ENCODE results near the gene ADM.

Gene ADM

DNA sequence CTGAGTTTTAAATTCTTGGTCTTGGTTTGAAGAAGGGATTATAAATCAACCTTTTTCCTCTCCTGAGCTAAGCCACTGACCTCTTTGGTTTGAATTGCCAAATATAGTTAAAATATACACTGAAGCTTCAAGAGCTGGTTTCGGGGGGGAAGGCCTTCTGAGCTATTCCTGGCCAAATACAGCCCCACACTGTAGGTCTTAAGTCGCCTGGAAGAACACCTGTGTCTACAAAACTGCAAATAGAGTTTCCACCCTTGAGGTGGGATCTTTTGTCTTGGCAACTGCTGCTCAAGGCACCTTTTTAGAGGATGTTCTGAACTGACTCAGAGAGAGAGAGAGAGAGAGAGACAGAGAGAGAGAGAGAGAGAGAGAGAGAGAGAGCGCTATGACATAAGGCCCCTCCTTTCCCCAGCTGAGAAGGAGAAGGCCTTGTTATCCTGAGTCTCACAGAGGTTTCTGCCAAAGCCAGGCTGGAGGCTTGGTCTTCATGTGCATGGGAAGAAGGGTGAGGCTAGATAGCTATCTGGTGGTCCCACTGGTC is 5.5 kb downstream of the ADM start:
- DNase-seq = no peak

DNA sequence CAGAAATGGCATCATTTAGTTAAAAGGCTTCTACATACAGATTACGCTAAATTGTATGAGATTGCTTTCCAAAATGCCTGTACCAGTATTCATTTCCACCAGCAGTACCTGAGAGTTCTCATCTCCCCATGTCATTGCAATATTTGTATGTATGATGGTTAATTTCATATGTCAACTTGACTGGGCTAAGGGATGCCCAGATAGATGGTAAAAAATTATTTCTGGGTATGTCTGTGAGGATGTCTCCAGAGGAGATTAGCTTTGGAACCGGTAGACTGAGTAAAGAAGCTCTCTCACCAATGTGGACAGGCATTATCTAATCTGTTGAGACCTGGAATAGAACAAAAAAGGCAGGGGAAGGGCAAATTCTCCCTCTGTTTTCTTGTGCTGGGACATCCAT is 6.9 kb downstream of the ADM start:
- DNase-seq = no peak

- DNase-seq = no peak
These were observed 9.6 kb downstream of the ADM start for GRCh38 chr11:10314199-10315072.

- no peak for DNase-seq
These were observed 10.2 kb downstream of the ADM start for GRCh38 chr11:10315083-10315482.

- no peak for DNase-seq
These were observed 12.4 kb downstream of the ADM start for GRCh38 chr11:10317151-10317755.

- no peak for DNase-seq
These were observed 13.1 kb downstream of the ADM start for GRCh38 chr11:10317776-10318526.

DNA sequence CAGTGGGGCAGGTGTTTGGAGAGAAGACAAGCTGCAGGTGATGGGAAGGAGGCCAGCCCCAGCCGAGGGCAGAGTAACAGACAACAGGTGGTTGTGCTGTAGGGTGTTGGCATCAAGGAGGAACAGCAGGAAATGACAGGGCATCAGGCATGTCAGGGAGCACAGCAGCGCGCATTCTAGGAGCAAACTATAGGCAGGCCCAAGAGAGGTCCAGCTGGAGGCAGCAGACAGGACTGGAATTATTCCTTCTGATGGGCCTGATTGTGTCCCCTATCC is 13.6 kb downstream of the ADM start:
- no peak for DNase-seq

DNA sequence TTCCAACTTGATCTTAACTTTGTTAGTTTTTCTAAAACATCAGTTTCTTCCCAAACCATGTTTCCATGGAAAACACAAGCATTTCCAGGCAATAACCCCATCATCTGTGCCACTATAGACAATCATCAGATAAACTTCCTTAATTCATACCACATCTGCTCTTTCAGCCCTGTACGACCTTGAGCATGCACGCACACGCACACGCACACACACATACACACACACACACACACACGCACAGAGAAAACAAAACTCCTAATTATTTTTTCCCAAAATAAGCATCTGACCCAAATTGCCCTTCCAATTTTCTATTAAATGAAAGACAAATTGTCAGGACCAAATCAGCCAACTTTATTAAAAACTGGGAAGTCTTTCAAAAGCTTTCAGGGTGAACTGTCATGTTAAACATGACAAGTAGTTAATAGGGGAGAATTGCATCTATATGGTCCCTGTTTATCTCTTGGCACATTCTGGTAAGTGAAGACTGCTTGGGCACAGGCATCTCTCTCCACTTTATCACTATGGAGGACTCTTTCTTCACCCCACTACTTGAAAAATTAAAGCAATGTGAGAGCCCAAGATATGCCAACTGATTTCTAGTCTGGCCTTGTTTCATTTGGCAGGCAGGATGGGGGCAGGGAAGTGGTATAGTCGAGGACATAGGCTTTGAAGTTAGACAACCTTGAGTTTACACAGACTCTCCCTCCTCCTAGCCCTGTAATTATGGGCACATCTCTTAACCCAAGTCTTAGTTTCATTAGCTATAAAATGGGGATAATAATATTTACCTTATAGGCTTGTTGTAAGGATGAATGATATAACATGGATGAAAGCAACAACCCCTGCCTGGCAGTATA is 15.1 kb downstream of the ADM start:
- DNase-seq = no peak

DNA sequence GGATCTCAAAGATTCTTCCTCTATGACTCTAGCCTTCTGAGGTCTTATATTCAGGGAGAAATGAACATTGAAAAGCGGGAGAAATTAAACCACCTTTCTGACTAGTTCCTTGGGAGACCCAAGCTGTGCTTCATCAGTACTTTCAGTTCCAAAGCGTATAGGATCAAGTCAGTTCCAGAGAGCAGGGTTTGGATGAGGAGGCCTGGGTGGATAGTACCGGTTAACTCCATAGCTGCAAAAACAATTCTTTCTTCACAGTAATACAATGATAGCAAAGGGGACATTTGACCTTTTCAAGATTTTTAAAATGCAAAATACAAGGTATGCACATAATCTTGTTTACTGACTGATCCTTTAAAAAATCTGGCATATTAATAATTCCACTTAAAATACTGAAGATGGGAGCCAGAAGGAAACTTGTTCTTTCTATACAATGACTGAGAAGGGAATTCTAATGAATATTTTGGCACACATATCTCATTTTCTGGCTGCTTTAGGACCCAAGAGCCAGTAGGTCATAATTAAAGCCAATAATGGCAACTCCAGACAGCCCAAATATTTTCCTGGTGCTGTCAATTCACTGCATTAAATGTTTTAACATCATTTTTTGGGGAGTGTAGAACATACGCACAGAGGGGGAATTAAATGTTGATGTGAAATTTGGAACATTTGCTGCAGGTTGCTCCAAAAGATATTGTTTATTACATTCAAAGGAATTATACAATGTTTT is 16.0 kb downstream of the ADM start:
- no peak for DNase-seq

GRCh38 chr11:10322401-10322800 is 17.5 kb downstream of the ADM start:
- DNase-seq = no peak

GRCh38 chr11:10322830-10323792 is 18.2 kb downstream of the ADM start:
- DNase-seq = peak; percentile 62

DNA sequence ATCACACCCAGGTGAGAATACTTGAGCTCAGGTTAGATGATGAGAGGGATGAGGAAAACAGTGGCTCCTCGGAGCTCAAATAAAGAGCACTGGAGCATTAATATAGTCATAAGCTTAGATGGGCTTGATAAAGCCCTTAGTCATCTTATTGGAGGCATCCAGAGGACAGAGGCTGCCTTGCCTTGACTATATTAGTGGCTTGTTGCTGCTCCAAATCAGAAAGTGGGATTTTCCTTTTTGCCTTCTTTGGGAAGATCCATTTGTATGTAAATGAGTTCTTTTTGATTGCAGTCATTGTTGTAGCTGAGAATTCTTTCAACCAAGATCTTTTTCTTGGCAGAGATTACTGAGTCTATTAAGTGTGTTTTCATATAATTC is 18.9 kb downstream of the ADM start:
- DNase-seq = no peak

DNA sequence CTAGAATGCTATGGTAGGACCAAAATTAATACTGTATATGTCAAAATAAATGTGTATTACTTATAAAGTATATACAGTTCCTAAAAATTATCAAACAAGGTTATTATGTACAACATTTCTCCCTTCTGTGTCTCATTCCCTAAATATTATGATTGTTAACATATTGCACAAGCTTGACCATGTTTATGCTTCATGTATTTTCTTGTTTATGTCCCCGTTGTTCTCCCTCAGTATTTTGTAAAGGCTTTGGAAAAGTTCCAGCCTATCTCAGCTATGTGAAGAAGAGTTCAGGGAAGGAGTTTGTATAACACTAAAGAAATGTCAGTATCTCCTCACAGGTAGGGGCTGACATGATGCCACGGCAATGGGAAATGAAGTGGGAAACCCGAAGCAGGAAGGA is 19.6 kb downstream of the ADM start:
- no peak for DNase-seq

DNA sequence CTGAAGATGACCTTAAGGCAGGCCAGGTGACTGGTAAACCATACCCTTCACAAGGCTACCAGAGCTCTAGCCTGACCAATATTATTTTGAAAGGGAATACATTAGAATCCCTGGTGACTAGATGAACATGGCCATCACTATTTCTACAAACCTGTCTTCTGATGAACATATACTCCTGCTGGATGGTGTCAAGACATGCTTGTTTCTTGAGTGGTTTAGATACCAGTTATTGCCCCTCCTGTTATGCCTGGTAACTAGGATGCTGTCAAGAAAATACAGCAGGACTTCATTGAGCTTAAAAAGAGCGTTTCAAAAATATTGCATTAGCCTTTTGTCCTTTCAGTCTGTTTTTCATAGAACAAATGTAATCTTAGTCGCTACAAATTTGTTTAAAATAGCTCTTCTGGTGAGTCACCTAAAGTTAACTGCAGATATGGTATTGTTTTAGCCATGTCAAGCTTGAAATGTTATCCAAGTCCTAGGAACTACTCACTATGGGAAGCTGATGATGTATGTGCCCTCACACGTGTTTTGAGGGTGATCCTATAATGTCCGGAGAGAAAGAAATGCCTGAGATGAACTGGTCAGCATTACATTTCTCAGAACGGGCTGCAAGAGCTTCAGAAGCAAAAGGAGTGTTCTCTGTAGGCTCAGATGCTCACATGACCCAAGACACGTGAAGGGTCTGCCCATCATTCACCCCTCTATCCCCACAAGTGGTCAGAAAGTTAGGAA is 20.6 kb downstream of the ADM start:
- DNase-seq = no peak

DNA sequence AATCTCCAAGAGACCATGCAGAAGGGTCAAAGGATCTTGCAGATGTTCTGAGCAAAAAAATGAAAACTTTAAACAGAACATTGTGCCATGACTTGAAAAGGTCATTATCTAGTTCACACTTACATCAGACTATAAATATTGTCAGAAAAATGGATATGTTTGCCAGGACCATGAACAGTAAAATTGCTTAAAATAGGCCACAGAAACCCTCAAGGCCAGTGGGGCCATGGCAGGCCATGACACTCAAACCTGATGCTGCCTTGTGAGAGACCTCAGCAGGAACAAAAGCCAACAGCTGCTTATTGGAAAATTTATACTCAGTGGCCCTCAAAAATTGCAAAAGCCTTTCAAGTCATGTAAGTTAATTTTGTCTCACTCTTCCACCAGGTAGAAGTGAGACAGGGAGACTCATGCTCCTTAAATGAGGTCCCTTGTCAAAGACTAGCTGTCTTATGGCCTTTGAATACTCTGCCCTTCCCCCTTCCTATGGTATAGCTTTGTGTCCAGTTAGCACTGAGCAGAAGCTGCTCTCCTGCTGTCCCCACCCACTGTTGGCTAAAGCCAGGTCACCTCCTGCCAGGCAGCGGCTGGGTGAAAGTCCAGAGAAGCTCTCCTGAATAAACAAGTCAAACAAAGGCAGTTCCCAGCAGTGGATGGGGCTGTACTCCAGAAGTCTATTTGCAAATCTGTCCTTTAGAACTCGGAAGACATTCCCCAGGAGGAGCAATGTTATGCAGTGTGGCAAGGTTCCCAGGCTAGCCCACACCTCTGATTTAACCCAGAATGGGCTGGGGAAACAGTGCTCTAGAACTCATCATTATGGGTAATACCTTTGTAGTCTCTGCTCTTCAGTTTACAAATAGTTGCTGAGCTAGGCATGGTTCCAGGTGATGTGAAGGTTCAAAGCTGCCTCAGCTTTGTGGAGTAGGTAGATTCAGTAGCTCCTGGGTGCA is 21.4 kb downstream of the ADM start:
- no peak for DNase-seq

- DNase-seq = no peak
These were observed 22.4 kb downstream of the ADM start for GRCh38 chr11:10327254-10327653.

DNA sequence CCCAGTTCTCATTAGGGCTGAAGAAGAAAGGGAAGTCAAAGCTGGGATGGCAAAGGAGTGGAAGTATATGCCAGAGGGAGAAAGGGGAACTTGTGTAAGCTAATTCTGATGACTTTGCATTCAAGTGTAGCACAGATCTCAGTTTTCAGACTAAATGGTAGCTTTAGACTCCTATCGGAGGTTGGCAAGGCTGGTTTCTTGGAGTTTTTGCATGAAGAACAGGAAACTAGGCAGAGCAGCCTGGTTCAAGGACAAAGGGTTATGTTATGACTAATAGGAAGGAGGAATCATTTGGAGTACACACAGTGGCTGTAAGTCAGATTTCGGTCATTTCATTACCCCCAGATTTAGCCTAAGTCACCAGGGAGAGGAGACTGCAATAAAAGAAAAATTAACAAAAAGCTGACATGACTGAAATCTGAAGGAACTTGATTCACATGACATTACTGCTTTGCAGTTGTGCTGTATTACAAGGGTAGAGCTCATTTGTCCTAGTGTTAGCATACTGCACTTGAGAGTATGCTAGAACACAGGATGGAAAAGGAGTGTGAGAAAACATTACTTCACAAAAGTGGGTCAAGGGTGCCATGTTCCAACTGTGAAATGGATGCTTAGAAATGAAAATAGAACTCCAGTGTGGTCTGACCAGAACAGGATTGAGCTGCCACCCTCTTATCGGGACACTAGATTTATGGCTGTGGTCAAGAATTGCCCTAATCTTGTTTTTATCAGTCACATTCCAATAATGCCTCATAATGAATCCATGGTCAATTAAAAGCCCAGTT is 23.6 kb downstream of the ADM start:
- DNase-seq = no peak

GRCh38 chr11:10329356-10329755 is 24.5 kb downstream of the ADM start:
- DNase-seq = no peak
